22Rv1 (cell line): ENCODE measurements around the gene AGMO.

Source experiments
- ZFX ChIP-seq: fragments of 450-650 bp; IDR thresholded peaks from 2 replicates; pipeline ENCODE4 v1.6.1; 2017; ENCODE audit warnings: antibody characterized with exemption, borderline replicate concordance
- TF ChIP-seq, protein P1 (sequence below): fragments of 450-650 bp; IDR thresholded peaks from 2 replicates; pipeline ENCODE4 v1.5.1; 2017; ENCODE audit warnings: mild to moderate bottlenecking

DNA sequence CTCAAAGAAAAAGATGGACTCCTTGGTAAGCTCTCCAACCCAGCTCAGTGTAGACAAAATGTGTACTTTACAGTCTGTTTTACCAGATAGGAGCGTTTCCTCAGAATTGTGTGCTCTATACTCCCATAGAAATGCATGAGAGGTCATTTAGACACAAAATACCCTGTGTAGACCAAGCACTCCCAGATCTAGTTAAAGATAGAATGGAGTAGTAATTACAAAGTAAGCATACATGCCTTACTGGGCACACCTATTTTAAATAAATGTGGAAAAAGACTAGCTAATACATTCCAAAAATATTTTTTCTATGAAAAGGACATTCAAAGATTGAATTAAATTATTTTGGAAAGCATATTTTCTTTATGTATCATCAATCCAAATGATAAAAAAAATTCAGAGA lies 387.3 kb downstream of the AGMO start:
- TF ChIP-seq, protein P1, sequence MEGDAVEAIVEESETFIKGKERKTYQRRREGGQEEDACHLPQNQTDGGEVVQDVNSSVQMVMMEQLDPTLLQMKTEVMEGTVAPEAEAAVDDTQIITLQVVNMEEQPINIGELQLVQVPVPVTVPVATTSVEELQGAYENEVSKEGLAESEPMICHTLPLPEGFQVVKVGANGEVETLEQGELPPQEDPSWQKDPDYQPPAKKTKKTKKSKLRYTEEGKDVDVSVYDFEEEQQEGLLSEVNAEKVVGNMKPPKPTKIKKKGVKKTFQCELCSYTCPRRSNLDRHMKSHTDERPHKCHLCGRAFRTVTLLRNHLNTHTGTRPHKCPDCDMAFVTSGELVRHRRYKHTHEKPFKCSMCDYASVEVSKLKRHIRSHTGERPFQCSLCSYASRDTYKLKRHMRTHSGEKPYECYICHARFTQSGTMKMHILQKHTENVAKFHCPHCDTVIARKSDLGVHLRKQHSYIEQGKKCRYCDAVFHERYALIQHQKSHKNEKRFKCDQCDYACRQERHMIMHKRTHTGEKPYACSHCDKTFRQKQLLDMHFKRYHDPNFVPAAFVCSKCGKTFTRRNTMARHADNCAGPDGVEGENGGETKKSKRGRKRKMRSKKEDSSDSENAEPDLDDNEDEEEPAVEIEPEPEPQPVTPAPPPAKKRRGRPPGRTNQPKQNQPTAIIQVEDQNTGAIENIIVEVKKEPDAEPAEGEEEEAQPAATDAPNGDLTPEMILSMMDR = no peak
- no peak for TF ChIP-seq ZFX
